ENCODE measurements around the gene EDDM13.

- TF ChIP-seq, protein P1, sequence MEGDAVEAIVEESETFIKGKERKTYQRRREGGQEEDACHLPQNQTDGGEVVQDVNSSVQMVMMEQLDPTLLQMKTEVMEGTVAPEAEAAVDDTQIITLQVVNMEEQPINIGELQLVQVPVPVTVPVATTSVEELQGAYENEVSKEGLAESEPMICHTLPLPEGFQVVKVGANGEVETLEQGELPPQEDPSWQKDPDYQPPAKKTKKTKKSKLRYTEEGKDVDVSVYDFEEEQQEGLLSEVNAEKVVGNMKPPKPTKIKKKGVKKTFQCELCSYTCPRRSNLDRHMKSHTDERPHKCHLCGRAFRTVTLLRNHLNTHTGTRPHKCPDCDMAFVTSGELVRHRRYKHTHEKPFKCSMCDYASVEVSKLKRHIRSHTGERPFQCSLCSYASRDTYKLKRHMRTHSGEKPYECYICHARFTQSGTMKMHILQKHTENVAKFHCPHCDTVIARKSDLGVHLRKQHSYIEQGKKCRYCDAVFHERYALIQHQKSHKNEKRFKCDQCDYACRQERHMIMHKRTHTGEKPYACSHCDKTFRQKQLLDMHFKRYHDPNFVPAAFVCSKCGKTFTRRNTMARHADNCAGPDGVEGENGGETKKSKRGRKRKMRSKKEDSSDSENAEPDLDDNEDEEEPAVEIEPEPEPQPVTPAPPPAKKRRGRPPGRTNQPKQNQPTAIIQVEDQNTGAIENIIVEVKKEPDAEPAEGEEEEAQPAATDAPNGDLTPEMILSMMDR (IDR thresholded peaks at IDR 0.05): no peak
- no peak for TF ChIP-seq POLR2A (IDR thresholded peaks at IDR 0.05)
These were observed 31.7 kb downstream of the EDDM13 start for GRCh38 chr19:56304243-56304642.

All from lower leg skin (tissue), 3 donors.